GM04503 (cell line): ENCODE results near the gene A1CF.

Experiments used
- DNase-seq: peaks from one replicate; pipeline ENCODE4 v3.0.0-alpha.2; 2012; ENCODE audit warnings: low read depth

Gene A1CF

GRCh38 chr10:50861370-50861769, 24.1 kb downstream of the A1CF start:
- no peak for DNase-seq

GRCh38 chr10:50857579-50857978, 27.8 kb downstream of the A1CF start:
- DNase-seq: no peak

- no peak for DNase-seq
Observed at GRCh38 chr10:50855461-50855860, 30.0 kb downstream of the A1CF start.

GRCh38 chr10:50855015-50855414, 30.4 kb downstream of the A1CF start:
- no peak for DNase-seq

GRCh38 chr10:50853557-50853956, 31.9 kb downstream of the A1CF start:
- no peak for DNase-seq

- DNase-seq: no peak
Observed at GRCh38 chr10:50851884-50852671, 33.3 kb downstream of the A1CF start.

- no peak for DNase-seq
Observed at GRCh38 chr10:50850578-50851230, 34.7 kb downstream of the A1CF start.

GRCh38 chr10:50846753-50847152, 38.7 kb downstream of the A1CF start:
- DNase-seq: no peak

- no peak for DNase-seq
Observed at GRCh38 chr10:50837095-50837494, 48.3 kb downstream of the A1CF start.

- DNase-seq: no peak
Observed at GRCh38 chr10:50832171-50832751, 53.2 kb downstream of the A1CF start.

GRCh38 chr10:50830066-50830465, 55.4 kb downstream of the A1CF start:
- DNase-seq: no peak

- no peak for DNase-seq
Observed at GRCh38 chr10:50824782-50825181, 60.6 kb downstream of the A1CF start.

- DNase-seq: no peak
Observed at GRCh38 chr10:50823789-50824188, 61.6 kb downstream of the A1CF start.

GRCh38 chr10:50809596-50809995, 75.8 kb downstream of the A1CF start:
- DNase-seq: peak; percentile 20

GRCh38 chr10:50807851-50808776, 77.3 kb downstream of the A1CF start:
- peak; percentile 59 for DNase-seq

- DNase-seq: peak; percentile 10
Observed at GRCh38 chr10:50805981-50806622, 79.3 kb downstream of the A1CF start.

- no peak for DNase-seq
Observed at GRCh38 chr10:50799595-50799994, 85.8 kb downstream of the A1CF start.

- DNase-seq: no peak
Observed at GRCh38 chr10:50798297-50798696, 87.1 kb downstream of the A1CF start.

GRCh38 chr10:50796693-50797092, 88.7 kb downstream of the A1CF start:
- no peak for DNase-seq

- no peak for DNase-seq
Observed at GRCh38 chr10:50794490-50794889, 90.9 kb downstream of the A1CF start.
